ENCODE measurements around the gene PKD1L1.
A peak's percentile ranks its signal among the peaks of the same experiment; 100 is the strongest.
"Not testable (repeated sequence)": the region's sequence is repeated elsewhere in the genome, so short reads cannot be mapped to it uniquely, and the experiment has no call there.

PKD1L1 gene

GRCh38 chr7:47957156-47957555 is 8.9 kb upstream of the PKD1L1 start:
- H3K27ac ChIP-seq, result no peak overlapping the region
- DNase-seq (ENCODE audit: low read depth, low spot score), result no peak

- no peak overlapping the region for H3K27ac ChIP-seq
- DNase-seq (ENCODE audit: low read depth, low spot score), result no peak
Measured at GRCh38 chr7:47956220-47956619, 8.0 kb upstream of the PKD1L1 start.

- no peak for DNase-seq (ENCODE audit: low read depth, low spot score)
- H3K27ac ChIP-seq, result no peak overlapping the region
Measured at GRCh38 chr7:47954231-47954911, 6.1 kb upstream of the PKD1L1 start.

GRCh38 chr7:47953822-47954221 is 5.6 kb upstream of the PKD1L1 start:
- no peak overlapping the region for H3K27ac ChIP-seq
- DNase-seq (ENCODE audit: low read depth, low spot score), result no peak

- H3K27ac ChIP-seq, result no peak overlapping the region
- no peak for DNase-seq (ENCODE audit: low read depth, low spot score)
Measured at GRCh38 chr7:47952224-47952623, 4.0 kb upstream of the PKD1L1 start.

GRCh38 chr7:47951374-47951773 is 3.1 kb upstream of the PKD1L1 start:
- H3K27ac ChIP-seq, result peak overlapping the region; percentile 41
- no peak for DNase-seq (ENCODE audit: low read depth, low spot score)

GRCh38 chr7:47950714-47951113 is 2.4 kb upstream of the PKD1L1 start:
- peak; percentile 20 for DNase-seq (ENCODE audit: low read depth, low spot score)

GRCh38 chr7:47949703-47950102 is 1.4 kb upstream of the PKD1L1 start:
- DNase-seq (ENCODE audit: low read depth, low spot score), result no peak
- H3K27ac ChIP-seq, result no peak overlapping the region

More at GRCh38 chr7:47950714-47951113, 2.4 kb upstream of the PKD1L1 start:
- H3K27ac ChIP-seq, result peak overlapping the region; percentile 41

- no peak for DNase-seq (ENCODE audit: low read depth, low spot score)
- H3K27ac ChIP-seq, result no peak overlapping the region
Measured at GRCh38 chr7:47947355-47947749, 914 bp downstream of the PKD1L1 start.

GRCh38 chr7:47946581-47947354 is 1.5 kb downstream of the PKD1L1 start:
- H3K27ac ChIP-seq, result no peak overlapping the region

GRCh38 chr7:47945261-47946015 is 2.8 kb downstream of the PKD1L1 start:
- DNase-seq (ENCODE audit: low read depth, low spot score), result no peak
- no peak overlapping the region for H3K27ac ChIP-seq

More at GRCh38 chr7:47946581-47947354, 1.5 kb downstream of the PKD1L1 start:
- peak; percentile 26 for DNase-seq (ENCODE audit: low read depth, low spot score)

GRCh38 chr7:47944536-47945260 is 3.6 kb downstream of the PKD1L1 start:
- no peak overlapping the region for H3K27ac ChIP-seq
- DNase-seq (ENCODE audit: low read depth, low spot score), result no peak

- no peak overlapping the region for H3K27ac ChIP-seq
- DNase-seq (ENCODE audit: low read depth, low spot score), result no peak
Measured at GRCh38 chr7:47943676-47944474, 4.4 kb downstream of the PKD1L1 start.

GRCh38 chr7:47942651-47943050 is 5.6 kb downstream of the PKD1L1 start:
- H3K27ac ChIP-seq; DNase-seq (ENCODE audit: low read depth, low spot score): not testable (repeated sequence)

- DNase-seq (ENCODE audit: low read depth, low spot score), result no peak
- H3K27ac ChIP-seq, result no peak overlapping the region
Measured at GRCh38 chr7:47942132-47942531, 6.1 kb downstream of the PKD1L1 start.

GRCh38 chr7:47941136-47941844 is 7.0 kb downstream of the PKD1L1 start:
- no peak overlapping the region for H3K27ac ChIP-seq
- DNase-seq (ENCODE audit: low read depth, low spot score), result no peak

GRCh38 chr7:47940088-47941013 is 7.9 kb downstream of the PKD1L1 start:
- no peak for DNase-seq (ENCODE audit: low read depth, low spot score)
- H3K27ac ChIP-seq, result no peak overlapping the region

All from epithelial cell of prostate (primary cell).